NCI-H2196 (cell line): ENCODE results near the gene TXNL4A.
"Not testable (repeated sequence)": the region's sequence is repeated elsewhere in the genome, so short reads cannot be mapped to it uniquely, and the experiment has no call there.

Source experiments
- DNase-seq: peaks from one replicate; lab custom pipeline; 2025; ENCODE audit not compliant: unreplicated experiment; lab: John Stamatoyannopoulos, UW

TXNL4A gene, protein sequence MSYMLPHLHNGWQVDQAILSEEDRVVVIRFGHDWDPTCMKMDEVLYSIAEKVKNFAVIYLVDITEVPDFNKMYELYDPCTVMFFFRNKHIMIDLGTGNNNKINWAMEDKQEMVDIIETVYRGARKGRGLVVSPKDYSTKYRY

DNA sequence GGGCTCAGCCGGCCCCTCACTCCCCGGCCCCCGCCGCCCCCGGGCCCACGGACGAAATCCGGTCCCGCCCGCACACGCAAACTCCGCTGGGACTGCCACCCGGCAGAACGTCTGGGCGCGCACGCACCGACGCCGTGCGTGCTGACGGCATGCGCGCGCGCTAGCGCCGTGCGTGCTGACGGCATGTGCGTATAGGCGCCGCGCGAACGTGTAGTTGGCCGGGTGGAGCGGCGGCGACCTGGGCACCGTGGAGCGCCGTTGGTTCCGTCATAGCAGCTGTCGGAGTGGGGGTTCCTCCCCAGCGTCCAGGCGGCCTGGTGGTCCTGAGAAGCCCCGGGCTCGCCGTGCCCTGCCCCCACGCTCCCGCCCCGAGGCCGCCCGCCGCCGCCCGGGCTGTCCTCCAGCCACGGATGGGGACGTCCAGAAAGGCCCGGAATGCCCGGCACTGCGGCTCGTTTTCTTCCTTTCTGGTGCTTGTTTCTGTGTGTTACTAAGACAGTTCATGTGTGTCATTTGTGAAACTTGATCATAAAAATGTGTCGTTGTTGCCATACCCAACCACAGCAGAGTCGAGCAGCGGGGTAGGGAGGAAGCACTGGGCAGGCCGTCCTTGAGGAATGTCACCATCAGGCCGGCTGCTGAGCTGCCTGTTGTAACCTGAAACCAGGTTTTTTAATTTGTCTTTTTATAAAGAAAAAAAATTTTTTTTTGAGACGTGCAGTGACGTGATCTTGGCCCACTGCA lies at the start of gene TXNL4A:
Gene TXNL4A (minus strand): TSS at position 113 of the 744 bp plus-strand sequence. CDS start 171 bp downstream, outside the sequence.
- DNase-seq: peak; percentile 89

DNA sequence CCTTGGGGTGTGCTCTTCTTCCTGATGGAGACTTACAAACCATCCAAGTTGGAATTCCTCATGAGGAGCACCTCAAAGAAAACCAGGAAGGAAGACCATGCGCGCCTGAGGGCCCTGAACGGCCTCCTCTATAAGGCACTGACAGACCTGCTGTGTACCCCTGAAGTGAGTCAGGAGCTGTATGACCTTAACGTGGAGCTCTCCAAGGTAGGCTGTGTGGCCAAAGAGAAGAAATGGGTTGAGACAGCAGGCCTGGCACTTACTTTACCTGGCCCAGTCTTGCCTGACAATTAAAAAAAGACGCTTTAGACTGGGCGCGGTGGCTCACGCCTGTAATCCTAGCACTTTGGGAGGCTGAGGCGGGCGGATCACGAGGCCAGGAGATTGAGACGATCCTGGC lies 48.9 kb upstream of the TXNL4A start:
- no peak for DNase-seq

DNA sequence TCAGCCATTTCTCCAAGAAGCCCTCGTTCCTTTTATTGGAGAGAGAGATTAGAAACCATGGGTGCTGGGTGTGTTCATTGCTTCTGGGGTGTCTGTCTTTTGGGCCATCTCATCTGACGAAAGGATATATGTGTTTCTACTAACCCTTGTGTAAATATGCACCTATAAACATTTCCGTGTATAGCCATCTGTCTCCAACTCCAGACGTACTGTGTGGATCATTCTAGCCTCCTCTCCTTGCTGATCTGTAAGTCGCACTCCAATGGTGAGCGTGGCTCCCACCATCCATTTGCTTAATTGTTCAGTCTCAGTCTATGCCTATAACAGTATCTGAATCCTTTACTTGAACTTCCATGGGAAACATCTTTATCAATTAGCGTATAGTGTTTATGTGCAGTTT lies 47.6 kb upstream of the TXNL4A start:
- DNase-seq: no peak

DNA sequence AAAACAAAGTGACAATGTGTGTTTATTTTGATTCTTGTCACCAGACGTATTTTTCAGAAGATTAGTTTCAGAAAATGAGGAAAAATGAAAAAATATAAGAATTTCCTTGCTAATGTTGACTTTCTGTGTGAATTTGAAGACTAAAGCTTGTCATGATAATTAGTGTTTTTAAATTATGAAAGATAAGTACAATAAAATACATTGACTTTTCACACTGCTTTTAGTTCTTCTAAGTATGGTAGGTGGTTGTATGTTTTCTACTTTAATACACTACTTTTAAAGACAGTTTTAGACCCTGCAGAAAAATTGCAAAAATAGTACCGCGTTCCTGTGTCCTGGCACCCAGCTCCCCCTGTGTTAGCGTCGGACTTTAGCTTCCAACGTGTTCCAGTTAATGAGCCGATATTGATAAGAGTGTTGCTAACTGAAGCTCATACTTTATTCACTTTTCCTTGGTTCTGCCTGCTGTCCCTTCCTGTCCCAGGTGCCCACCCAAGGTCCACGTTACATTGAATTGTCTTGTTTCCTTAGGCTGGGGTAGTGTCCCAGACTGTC lies 46.6 kb upstream of the TXNL4A start:
- DNase-seq: no peak

DNA sequence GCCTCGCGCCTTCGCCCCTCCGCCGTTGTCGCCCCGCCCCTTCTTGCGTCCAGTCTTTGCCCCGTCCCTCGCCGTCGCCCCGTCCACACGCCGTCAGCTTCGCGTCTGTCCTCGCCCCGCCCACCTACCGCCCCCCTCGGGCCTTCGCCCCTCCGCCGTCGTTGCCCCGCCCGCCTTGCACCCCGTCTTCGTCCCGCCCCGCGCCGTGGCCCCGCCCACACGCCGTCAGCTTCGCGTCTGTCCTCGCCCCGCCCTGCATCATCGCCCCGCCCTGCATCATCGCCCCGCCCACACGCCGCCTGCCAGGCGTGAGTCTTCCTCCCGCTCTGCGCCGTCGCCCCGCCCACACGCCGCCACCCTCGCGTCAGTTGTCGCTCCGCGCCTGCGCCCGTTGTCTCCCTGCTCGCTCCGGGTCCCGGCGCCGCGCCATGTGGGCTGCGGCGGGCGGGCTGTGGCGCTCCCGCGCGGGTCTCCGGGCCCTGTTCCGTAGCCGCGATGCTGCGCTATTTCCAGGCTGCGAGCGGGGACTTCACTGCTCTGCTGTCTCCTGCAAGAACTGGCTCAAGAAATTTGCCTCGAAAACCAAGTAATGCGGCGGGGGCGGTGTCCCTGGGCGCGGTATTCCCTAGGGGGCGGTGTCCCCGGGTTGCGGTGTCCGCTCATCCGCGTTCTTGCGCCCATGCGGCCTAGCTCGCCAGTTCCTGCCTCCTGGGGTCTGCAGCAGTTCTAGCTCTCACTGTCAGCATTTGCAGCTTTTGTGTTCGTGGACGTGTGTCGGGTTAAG lies 45.9 kb upstream of the TXNL4A start, which contains the start of gene RBFA:
Gene RBFA (plus strand): TSS at position 367 of the 784 bp plus-strand sequence. CDS start 62 bp downstream, at position 429.
- DNase-seq: peak; percentile 99

DNA sequence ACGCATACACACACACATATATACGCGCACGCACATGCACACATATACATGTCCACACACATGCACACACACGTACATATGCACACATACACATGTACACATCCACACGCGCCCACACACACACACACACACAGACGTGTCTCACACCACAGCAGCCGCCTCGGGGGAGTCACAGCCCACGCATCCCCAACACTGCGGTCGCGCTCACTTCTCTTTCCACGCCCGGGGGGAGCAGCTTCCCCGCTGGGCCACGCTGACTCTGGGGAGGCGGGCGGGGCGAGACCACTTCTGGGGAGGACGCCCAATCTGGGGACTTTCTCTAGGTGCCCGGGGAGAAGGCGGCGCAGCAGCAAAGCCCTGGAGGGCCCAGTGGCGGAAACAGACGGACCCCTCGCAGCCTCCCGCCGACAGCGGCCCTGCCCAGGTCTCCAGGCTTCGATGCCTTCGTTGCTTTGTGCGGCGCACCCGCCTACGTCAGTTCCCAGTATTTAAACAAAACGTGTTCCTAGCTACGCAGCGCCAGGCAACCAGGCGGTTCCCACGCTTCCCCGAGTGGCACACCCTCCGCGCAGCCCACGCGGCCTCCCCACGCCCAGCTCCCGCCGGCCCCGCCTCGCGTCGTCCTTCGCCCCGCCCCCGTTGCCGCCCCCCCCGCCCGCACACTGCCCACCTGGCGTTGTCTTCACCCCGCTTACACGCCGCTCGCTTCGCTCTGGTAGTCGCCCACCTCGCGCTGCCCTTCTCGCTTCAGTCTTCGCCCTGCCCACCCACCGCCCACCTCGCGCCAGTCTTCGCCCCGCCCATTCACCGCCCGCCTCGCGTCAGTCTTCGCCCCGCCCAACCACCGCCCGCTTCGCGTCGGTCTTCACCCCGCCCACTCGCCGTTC lies 45.1 kb upstream of the TXNL4A start:
- no peak for DNase-seq

DNA sequence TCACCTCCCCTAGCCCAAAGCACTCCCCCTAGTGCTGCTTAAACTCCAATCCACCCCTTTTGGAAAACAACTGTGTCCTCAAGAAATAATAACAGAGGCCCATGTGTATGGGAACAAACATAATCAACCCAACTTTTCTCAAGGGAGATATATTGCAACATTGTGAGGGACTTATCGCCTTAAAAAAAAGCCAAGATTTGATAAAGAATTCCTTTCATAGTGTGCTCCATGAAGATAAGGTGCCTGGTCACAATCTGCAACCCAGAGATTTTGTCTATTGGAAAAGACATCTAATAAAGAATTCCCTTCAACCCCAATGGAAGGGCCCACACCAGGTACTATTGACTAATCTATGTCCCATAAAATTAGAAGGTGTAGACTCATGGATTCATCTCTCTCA lies 41.3 kb upstream of the TXNL4A start:
- DNase-seq: no peak

DNA sequence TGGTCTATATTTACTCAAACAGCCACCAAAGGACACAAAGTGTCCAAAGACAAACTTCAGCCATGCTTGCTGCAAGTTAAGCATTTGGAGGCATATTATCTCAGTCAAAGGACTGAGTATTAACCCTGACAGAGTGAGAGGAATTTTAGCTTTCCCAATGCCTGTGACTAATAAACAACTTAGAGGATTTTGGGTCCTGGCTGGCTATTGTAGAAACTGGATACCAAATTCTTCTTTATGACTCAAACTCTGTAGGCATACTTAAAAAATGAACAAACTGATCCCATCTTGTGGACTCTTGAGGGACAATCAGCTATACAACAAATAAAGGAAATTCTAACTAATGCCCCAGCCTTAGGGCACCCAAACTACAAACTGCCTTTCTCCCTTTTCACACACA lies 39.4 kb upstream of the TXNL4A start:
- not testable (repeated sequence) for DNase-seq

DNA sequence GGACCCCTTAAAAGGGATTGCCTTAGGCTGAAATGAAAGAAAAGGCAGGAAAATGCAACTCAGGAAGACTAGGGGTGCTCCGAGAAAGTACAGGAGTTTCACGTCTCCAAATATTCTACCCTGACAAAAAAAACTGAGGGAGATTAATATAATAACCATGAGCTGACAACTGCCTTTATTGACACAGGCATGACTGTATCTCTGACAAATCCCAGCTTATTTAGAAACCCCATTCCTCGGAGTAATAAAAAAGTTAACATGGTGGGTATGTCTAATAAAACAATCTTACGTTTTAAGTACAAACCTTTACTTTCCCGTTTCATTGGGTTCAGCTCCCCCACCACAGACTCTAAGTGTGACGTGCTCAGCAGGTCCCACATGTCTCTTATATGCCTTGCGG lies 38.0 kb upstream of the TXNL4A start:
- DNase-seq: no peak

DNA sequence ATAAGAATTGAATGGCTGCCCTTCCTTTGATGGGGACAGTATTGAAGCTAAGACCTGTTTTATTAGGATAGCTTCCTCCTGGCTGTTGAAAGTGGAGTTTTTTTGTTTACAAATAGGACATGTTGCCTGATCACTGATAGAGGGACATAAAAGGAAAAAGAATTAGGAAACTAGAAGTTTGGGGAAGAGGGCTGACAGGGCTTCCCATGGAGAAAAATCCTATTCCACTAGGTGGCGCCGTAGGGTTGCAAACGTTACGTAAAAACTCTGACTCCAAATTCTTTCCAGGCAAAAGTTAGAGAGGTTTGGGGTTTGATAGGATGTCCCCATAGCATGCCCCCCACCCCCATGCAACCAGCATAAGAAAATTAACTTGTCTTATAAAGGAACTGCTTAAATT lies 34.8 kb upstream of the TXNL4A start:
- DNase-seq: no peak

DNA sequence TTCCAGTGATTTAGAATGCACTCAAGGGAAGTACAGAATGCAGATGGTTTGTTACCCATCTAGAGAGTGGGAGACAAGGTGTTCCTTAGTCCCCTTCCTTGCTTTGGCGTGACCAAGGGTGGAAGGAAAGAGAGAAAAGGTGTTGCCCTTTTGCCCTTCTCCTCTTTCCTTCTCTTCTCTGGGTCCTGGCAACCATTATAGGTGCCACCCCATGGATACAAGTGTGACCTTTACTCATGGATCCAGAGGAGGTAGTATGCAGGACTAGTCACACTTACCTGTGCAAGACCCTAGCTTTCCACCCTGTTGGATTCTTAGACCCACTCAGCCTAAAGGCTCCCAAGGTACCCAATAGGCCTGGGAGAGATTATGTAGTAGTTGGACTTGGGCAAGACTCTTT lies 34.2 kb upstream of the TXNL4A start:
- DNase-seq: peak; percentile 24

DNA sequence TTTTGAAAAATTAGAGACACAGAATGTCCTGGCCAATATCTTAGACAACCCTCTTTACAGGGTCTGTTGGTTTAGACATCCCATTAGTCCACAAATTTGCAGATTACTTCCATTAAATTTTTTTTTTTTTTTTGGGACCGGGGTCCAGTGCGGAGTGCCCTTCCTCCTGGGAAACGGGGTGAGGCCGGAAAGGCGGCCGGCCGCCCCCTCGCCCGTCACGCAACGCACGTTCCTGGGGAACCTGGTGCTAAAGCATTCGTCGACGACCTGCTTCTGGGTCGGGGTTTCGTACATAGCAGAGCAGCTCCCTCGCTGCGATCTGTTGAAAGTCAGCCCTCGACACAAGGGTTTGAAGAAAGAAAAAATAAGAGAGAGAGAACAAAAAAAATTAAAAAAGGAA lies 24.4 kb upstream of the TXNL4A start:
- DNase-seq: no peak

DNA sequence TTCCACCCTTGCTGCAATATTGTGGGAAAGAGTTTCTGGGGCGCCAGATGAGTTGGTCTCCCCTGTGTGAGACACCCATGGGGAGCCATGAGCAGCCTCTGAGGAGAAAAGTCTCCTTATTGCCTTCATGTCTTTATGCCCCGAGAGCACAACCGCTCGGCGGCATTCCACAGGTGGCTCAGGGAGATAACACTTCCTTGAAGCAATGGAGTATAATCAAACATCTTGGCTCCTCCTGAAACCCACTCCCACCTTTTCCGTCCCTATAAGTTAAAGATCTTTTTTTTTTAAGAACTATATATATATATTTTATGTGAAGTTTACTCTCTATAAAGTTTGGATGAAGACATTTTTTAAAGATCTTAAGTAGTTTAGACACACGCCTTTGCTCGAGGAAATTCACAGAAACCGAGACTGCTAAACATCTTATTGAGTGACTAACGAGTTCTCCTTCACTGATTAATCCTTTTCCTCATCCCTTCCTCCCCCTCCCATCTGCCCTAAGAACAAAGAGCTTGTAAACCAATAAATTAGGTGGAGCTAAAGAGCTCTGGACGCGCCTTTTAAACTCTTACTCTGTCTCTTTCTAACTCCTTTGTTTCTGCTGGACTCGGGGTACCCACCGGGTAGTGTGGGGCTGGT lies 23.3 kb upstream of the TXNL4A start:
- DNase-seq: not testable (repeated sequence)

DNA sequence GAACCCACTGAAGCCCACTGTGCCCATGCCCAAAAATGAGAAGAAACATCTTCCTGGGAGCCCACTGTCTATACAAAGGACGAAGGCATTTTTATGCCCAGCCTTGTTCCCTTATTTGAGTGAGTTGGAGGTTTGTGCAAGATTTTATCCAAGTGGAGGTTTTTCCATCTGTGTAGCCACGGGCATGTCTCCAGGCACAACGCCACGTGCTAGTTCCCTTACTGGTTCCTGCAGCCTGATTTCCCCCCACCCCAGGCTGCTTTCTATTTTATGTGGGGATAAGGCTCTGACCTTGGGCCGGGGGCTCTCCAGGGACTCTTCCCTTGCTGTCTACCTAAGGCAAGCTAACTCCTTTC lies 22.2 kb upstream of the TXNL4A start:
- no peak for DNase-seq

DNA sequence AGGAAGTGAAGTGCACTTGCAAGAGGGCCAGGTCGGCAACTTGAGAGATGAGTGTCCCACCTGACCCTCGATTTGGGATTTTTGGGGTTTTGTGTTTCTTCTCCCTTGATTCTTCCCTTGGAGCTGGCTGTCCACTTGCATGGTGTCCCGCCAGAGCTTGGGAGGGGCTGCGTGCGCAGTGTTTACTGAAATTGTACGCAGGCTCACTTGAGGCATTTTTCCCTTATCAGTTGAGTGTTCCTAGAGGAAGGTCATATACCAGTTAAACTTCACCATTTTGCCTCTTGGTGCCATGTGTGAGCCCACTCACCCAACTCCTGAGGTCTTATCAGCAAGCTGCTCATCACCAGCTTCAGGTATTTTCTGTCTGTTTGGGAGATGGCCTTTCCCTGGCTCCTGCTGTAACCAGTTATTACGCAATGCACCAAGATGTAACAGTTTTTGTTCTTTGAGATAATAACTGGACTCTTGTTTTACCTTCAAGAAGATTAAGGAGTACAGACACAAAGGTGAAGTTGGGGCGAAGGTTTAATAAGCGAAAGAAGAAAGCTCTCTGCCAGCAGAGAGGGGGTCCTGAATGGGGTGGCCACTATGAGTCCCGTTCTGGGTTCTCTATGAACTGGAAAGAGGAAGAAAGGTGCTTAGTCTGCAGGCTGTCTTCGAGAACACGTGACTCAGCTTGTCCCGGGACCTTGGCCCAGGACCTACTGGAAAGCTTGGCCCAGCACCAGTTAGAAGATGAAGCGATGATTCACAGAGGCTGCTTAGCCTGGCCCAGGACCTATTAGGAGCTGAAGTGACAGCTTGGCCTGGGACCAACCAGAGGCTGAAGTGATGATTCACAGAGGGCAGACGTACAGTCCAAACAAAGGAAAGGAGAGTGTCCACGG lies 21.5 kb upstream of the TXNL4A start:
- no peak for DNase-seq

DNA sequence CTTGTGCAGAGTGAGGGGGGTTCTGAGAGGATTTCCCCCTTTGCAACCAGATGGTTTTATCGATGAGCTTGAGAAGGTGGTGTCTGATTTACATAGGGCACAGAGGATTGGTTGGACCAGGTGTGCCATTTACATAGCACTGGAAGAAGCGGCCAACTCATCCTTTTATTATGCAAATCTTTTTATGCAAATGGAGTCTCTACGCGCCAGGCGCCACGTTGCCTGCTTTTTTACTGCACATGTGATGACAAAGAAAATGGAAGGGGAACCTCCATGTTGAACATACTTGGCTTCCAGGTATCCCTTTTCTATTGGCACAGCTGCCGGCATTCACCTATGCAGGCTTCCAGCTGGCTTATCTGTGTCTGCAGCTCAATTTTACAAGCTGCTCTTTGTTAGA lies 18.4 kb upstream of the TXNL4A start:
- peak; percentile 25 for DNase-seq

DNA sequence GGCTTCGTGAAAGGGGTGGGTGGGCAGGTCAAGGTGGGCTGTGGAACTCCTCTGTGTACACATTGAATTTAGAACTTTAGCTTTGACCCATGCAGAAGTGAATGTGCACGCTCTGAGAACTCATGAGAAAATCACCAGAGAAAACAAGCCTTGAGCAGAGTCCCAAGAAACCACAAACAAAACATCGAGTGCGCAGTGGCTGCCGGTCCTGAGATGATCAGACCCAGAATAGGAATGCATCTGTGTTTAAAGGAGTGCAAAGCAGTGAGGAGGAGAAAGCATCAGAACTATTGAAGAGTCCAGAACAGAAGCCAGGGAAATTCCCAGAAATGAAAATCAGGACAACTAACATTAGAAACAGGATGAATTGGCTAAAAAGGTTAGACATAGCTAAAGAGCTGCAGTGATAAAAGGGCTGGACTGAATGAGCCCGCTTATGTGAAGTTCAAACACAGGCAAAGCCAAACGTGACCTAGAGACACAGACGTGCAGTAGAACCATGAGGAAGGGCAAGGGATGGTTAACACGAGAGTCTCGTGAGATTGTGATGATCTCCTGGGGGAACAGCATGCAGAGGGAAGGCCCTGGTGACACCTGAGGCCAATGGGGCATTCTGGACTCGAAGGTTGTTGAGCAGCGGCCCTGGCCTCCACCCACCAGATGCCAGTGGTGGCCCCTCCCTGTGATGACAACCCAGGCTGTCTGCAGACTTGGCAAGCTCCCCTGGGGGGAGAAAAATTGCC lies 16.4 kb upstream of the TXNL4A start:
- no peak for DNase-seq

DNA sequence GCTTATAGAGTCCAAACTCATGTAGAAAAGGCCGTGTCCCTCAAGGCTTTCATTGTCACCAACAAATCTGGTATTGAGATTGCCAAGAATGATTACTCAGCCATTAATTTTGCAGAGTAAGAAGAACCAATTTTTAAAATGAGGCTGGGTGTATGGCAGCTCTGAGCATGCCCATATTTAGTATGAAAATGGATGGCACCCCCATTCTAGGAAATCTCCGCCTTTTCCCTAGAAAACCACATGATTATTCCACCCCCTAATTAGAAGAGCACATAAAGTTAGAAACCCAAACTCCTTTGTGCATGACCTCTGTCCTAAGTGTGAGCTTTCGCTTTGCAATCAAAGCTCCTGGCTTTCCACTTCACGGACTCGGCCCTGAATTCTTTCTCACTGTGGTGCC lies 14.1 kb upstream of the TXNL4A start:
- DNase-seq: no peak

DNA sequence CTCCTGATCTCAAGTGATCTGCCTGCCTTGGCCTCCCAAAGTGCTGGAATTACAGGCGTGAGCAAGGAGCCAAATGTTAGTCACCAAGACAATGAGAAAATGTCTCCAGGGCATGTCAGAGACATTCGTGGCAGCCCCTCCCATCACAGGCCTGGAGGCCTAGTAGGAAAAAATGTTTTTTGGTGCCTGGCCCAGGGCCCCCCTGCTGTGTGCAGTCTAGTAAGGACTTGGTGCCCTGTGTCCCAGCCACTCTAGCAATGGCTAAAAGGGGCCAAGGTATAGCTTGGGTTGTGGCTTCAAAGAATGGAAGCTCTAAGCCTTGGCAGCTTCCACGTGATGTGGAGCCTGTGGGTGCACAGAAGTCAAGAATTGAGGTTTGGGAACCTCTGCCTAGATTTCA lies 12.5 kb upstream of the TXNL4A start:
- DNase-seq: no peak
